ENCODE results near the gene CCDC85A.

Gene CCDC85A

DNA sequence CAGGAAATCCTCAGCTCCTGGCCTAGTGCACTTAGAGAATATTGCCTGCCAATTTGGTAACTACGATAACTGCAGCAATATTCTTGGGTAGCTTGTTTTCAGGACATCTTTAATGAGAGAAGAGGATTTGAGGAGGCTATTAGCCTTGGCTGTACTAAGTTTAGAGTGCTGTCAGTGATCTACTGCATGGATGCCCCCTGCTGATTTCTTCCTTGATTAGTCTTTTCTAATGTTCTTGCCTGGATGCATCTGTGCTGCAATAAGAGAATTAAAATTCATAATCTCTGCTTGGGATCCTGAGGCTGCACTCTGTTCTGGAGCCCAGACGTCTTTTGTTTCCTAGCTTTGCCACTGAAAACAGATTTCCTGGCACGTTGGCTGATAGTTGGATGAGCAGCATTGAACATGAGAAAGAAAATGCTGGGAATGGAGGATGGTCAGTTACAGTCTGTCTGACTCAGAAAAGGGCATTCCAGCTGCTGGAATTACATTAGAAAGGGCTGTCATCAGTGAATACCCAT lies 115.4 kb downstream of the CCDC85A start:
- DNase-seq (ENCODE audit: low spot score): no peak

DNA sequence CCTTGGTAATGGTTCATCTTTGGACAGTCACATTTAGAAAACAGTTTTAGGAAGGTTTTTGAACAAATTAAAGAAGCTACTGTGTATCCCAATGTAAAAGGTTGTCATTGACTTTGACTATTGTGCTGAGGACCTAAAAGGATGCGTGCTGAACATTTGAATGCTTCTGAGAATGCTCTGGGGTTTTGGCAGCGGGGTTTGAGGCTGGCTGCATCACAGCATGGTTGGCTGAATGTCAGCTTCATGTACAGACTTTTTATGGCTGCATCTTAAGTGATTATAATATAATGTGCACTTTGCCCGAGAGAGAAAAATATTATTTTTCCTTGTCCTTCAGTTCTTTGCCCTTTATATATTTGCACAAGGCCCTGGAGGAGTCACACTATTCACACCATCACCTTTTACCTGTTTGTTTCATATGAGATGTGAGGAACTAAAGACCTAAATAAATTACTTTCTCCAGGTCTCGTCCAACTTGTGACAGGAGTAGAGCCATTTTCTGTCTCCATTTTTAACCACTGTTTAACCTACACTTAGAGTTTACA lies 125.9 kb downstream of the CCDC85A start:
- no peak for DNase-seq (ENCODE audit: low spot score)

DNA sequence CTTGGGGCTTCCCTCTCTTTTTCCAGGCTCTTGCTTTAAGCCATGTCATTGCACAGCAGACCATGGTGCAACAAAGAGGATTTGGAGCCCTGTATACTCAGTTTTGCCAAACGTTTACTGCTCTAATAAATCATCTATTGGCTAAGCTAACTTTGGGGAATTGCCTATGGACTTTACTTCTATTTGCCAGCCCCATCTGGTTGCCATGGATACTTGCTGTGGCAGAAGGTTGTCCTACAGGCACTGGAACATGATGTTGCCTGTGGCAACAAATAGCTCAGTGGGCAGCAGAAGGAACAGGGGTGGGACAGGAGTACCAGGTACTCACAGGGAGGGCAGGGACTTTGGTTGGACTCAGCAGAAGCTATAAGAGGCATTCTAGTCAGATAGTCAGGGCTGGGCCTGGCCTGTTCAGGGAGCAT lies 129.7 kb downstream of the CCDC85A start:
- DNase-seq (ENCODE audit: low spot score): no peak

DNA sequence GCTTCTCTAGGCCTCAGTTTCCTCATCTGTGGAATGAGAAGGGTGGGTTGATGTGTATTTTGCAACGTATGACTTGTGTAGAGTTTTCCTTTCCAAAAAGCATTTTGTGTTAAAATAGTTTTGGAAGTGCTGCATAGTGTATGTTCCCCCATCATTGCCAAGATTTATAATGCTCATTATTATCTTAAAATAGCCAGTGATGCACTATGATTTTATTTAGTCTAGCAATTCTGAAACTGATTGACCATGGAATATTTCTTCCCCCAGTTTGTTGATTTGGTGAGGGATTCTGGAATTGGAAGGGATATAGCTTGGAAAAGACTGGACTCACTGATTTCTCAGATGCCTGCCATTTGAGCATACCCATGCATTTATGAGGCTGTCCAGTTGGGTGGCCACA lies 130.6 kb downstream of the CCDC85A start:
- no peak for DNase-seq (ENCODE audit: low spot score)

DNA sequence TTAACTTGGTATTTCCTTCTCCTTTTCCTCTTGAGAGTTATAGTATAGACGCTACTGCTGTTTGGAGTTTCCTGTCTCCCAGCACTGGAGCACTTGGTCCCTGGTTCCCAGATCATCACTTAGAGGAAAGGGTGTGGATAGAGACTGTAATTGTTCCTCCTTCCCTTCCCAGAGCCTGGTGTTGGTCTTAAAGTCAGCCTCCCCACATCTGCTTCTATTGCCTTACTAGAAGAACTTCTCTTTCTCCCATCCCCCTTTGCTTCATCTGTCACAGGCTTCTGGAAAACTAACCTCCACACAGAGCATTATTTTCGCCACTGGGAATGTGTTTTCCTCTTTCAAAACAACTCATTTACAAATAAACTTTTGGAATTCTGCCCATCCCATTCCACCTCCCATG lies 131.0 kb downstream of the CCDC85A start:
- DNase-seq (ENCODE audit: low spot score): no peak

DNA sequence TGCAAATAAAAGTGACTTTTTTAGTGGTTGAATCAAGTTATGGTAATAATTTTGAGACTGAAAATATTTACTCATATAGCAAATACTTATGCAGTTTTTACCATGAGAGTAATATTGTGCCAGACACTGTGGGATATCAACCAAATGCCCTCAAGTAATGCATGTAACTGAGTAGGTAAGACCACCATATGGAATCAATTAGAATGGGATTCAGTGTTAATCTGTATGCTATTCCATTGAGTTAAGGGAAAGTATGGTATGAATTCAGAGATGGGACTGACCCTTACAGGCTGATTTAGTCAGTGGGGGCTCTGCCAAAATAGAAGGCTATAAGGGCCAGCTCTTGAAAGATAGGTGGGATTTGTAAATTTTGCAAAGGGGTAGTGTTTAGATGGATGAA lies 131.6 kb downstream of the CCDC85A start:
- no peak for DNase-seq (ENCODE audit: low spot score)

DNA sequence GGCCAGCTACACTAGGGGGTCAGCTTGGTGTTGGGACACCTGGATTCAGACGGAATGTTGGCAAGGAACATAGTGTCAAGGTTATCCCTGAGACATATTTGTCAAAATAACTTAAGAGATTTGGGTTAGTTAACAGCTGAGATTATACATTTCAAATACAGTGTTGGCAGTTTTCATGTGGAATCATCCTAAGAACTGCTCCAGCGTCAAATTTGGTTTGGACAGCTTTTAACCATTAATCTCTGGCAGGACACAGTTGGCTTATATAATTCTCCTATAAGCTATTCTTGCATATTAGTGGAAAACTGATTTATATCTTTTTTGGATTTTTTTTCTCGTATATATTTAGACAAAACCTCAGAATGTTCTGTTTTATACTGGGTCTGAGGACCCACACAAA lies 132.2 kb downstream of the CCDC85A start:
- no peak for DNase-seq (ENCODE audit: low spot score)

DNA sequence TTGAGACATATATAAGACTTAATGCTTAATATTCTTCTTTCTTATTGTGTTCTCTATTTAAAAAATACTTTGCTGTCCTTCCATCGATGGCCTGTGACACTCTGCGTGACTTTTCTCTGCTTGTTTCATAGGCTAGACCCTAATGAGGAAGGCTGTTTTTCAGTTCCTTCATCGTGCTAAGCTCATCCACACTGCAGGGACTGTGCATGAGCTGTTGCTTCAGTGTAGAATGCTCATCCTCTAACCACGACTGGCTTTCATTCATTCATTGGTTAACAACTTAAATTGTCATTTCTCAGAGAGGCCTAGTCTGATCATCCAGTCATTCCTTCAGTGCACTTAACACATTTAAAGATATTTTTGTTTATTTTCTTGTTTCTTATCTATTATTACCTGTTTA lies 134.4 kb downstream of the CCDC85A start:
- no peak for DNase-seq (ENCODE audit: low spot score)

DNA sequence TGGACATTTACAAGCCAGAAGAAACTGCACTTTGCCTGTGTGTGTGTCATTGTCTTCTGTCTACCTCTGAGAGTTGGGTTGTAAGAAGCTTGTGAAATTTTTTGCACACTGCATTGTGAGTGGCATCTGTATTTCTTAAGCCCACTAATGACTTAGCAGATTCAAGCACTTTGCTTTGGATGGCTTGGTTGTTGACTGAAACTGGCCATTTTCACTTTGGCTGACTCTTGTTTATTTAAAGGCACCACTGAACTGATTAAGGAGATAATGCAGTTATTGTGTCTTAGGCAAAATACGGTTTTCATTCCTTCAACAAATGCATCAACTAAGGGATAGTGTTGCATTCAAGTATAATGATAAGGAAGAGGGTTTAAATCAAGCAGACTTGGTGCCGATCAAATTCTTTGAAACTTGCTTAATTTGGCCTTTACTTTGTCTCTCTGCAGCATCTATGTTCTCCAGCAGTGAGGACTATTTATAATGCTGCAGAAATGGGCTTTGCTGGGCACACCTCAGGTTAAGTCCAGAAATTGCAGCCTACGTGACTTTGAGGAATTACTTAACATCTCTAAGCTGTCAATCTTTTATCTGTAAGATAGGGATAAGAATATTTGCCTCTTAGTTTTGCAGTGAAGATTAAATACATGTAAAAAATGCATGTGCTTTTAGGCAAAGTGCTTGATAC lies 142.0 kb downstream of the CCDC85A start:
- DNase-seq (ENCODE audit: low spot score): no peak

DNA sequence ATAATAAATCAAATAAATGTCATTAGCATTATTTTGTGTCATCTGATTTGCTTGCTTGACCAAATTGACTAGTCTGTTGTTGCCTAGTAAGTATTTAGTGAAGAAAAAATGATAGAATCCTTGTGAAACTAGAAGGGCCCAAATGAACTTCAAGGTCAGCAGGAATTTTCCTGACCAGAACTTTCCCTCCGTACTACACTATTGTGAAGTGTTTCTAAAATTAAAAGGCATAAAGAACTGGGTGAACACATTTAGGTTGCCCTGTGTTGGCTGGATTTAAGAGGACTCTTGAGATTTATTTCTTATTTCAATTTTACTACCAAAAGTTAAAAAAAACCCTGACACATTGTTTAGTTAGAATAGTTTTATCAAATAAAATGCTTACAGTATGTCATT lies 142.6 kb downstream of the CCDC85A start:
- DNase-seq (ENCODE audit: low spot score): no peak

DNA sequence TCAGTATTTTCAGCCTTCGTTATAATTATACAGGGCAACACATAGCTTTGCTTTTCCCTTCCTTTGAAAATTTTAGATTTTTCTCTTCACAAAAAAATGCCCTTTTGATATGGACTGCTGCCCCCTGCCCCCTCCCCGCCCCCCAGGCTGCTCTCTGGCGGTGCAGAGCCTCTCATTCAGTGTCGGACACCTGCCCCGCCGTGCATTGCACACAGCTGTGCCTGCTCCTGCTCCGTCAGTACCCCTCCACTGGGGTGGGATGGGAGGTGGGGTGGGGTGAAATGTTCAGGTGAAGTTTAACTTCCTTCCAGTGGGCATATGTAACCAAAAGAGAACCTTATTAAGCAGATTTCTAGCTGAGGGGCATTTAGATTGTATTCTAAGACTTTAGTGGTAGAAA lies 148.0 kb downstream of the CCDC85A start:
- DNase-seq (ENCODE audit: low spot score): no peak

DNA sequence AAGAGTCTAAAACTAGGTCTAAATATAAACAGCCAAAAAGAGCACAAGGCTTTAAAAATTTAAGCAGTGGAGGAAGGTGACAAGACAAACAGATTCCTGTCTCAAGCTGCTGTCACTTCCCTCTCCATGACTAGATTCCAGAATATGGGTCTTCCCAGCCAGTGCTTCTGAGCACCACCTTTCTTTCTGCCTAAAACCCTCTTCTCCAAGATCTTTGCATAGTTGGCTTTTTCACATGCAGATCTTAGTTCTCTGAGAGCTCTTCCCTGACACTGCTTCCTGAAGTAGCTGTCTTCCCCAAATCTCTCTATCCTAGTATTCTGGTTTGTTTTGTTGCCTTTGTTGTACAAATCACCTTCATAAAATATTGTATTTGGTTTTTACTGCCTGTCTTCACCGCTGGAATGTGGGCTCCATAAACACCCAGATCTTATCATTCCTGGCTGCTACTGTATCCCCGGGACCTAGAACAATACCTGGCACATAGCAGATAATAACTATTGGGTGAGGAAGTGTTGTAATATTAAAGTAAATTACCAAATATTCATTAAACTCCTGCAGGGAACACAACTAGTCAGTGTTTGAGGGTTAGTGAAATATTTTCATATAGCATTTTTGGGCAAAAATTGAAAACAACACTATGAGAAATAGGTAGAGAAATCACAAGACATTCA lies 150.2 kb downstream of the CCDC85A start:
- DNase-seq (ENCODE audit: low spot score): no peak

DNA sequence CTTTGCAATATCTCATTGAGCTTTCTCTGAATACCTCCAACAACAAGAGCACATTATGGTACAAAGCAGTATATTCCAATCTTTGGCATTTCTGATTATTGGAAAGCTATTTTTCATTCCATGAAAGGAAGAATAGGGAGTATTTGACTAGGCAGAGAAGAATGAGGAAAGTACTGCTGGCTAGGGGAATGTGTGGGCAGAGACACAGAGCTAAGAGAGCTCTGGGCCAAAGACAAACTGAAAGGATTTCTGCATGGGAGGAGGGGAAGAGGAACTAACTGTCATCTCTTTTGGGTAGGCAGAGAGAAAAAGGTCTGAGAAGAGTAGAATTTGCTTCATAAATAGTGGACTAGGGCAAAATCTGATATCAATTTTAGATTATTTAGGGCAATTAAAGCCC lies 150.8 kb downstream of the CCDC85A start:
- no peak for DNase-seq (ENCODE audit: low spot score)

DNA sequence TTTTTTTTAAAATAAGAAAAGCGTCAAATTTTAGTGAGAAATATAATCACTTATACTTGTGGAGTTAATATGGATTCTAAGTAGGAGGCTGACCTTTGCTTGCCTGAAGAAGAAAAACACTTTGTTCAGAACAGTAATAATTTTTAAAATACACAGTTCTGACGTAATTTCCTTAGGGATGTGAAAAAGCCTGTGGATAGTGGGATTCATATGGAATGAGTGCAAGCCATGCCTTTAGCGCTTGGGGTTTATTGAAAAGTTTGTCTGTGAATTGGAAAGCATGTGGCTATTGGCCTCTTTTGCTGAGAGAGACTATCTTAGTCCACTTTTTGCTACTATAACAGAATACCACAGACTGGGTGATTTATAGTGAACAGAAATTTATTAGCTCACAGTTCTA lies 151.3 kb downstream of the CCDC85A start:
- no peak for DNase-seq (ENCODE audit: low spot score)

DNA sequence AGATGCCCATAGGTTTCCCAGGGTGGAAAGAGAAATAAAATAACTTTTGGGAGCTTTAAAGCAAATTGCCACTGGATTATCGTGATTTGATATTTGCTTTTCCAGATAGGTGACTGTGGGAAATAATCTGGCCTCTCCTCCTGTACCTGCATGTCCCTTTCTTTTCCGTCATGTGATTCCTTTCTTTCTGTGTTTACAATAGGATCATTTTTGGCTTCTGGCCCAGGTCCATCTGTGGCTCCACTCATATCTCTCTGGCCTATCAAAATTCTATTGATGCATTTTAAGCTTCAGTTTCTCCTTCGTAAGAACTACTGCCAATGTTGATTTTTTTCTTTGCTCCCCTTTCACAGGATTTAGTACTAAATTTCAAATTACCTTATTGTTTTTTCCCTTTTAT lies 153.6 kb downstream of the CCDC85A start:
- no peak for DNase-seq (ENCODE audit: low spot score)

DNA sequence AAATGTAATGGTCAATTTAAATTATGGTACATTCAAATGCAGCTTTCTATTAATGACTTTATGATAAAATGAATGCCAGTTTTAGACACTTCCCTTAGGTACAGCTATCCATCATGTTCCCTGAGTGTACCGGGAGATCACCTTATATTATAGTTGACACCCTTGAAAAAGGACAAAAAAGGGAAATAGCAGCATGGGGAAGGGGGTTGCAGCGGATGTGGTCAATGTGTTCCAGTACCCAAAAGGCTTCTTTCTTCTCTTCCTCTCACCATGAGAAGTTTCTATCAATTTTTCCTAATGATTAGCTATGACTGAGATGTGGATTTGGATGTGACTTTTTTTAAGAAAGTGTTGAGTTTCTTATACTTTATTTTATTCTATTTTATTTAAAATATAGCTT lies 154.4 kb downstream of the CCDC85A start:
- DNase-seq (ENCODE audit: low spot score): no peak

DNA sequence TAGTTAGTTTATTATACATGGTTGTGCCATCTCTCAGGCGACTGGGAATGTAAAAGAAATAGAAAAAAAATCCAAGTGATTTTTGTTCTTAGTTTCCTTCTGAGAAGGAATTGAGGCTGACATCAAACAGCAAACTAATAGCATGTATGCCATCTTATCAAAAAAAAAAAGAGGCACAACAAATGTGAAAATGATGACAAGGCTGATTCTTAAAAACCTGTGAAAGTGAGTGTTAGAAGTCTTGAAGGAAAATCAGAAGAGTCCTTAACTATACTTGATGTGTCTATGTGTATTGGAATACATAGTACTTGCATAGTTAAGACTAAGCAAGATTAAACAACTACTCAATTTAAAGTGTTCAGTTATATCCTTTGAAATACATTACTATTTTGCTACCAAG lies 161.0 kb downstream of the CCDC85A start:
- DNase-seq (ENCODE audit: low spot score): no peak

DNA sequence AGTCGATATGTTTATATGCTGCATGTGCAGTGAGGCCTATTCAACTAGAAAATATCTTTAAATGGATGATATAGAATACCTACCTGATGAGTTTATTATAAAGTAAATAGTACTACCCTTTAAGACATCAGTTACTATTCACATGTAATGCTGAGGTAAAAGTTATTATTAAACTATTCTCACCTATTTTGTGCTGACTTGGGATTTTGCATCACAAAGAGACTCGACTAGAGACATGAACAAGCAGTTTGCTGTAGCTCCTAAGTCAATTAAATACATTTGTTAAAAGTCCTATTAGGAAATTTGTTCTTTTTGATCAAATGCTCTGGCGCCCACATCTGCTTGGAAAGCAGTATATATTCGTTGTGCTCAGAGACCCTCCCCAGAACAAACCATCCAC lies 164.1 kb downstream of the CCDC85A start:
- DNase-seq (ENCODE audit: low spot score): no peak

DNA sequence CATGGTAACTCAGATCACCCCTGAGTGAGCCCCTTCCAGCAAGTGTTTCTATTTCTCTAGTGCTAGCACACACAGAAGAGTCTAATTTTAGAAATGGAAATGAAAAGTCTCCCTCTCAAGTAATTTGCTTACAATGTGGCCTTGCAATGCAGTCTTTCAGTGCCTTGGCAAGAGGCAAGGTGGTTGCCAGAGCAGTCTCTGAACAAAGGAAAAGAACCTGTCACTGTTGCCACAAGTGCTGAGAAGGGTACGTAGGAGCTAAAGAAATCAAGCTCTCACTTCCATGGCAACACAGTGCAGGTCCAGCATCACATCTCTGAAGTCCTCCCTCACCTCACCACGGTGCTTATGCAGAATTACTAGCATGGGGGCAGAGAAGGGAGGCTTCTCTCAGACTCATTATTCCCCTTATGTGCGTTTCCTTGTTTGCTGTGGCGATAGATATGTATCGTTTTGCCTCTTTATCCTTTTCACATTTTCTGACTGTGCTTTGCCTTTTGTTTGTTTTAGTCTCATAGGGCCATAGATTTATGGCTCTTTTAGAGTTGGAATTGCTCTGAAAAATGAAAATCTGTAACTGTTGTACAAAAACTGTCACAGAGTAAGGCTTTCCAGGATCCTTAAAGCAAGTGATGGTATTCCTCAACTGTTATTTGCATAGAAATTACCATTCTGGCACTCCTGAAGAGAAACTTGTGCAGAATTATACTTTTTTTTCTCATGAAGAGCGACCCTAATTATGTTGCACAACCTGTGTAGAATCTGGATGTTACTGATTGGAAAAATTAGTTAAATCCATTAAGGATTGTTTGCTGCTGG lies 164.8 kb downstream of the CCDC85A start:
- DNase-seq (ENCODE audit: low spot score): no peak

DNA sequence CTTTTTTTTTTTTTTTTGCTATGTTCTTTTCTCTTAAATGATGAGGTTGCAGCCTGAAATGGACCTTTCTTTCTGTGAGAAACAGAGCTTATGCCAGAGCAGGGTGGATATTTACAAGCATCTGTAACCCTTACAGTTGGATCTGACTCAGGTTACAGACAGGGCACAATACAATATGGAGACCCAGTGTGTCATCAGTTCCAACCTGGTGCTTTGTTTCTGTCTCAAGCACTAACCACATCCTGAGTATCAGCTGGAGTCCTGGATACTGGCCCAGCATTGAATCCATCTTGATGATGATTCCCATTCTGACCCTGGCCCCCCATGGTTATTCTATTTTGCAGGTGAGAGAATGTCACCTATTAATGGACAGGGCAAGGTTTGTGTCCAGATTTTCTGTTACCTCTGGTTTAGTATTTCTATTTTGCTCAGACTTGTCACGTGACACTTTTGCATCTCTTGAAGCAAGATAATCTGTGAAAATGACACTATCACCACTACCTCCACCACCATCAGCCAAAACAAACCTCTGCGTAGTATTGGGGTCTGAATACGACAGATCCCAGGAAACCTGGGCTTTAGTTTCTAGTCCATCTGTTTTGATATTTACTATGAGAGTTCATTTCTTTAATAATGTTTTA lies 174.0 kb downstream of the CCDC85A start:
- no peak for DNase-seq (ENCODE audit: low spot score)

DNA sequence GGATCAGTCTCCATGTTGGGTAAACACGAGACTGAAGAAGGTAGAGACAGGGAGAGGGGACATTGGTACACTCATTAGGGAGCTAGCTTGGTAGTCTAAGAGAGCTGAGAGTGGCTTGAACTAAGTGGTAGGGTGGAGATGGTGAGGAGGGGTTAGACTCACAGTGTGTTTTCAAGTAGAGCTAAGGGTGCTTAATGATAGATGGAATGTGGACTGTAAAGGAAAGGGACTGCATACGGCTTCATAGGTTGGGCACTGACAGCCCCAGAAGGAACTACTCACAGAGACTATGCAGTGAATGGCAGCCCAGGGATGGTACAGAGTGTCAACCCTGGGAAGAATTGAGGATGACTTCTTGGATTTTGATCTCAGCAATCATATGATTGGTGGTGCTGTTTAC lies 178.1 kb downstream of the CCDC85A start:
- DNase-seq (ENCODE audit: low spot score): no peak

DNA sequence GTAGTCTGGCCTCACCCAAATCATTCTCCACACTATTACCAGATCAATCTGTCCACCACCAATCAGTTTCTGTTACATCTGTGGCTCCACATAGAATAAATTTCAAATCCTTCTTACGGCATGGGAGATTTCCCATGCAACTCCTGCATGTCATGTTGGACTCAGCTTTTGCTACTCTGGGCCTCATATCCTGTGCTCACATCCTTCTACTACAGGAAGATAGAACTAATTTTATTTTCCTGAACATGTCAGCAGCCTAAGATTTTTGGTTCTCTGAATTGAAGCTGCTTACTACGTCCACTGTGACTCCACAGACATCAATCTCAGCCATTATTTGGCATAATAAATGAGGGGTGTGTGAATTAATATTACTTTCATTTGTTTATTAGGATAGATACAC lies 181.1 kb downstream of the CCDC85A start:
- DNase-seq (ENCODE audit: low spot score): no peak

All from CD4-positive, alpha-beta T cell treated with Interleukin-6 at 100 ng/mL for 8 hours (primary cell).